ENCODE measurements around the gene EMP1.

The EMP1 gene

GRCh38 chr12:13198241-13198640 is 1.7 kb downstream of the EMP1 start:
- H3K4me3 ChIP-seq (replicated peaks; ENCODE audit: low read depth, low read length) = no peak overlapping the region
- no peaks in the 10 kb centered on the region; the same call in 1 of the 2 replicates for H3K27me3 ChIP-seq (replicated peaks; ENCODE audit: control insufficient read depth, insufficient read depth, low read length)
- no peak for TF ChIP-seq CTCF (IDR thresholded peaks at IDR 0.05; ENCODE audit: insufficient read depth, low read length, poor library complexity, severe bottlenecking)
- no peak for DNase-seq (ENCODE audit: extremely low read depth, insufficient read length)
- H3K36me3 ChIP-seq (ENCODE audit: control insufficient read depth, insufficient read depth, low read length) = no peaks in the 10 kb centered on the region

- H3K27me3 ChIP-seq (replicated peaks; ENCODE audit: control insufficient read depth, insufficient read depth, low read length) = no peaks in the 10 kb centered on the region; the same call in 1 of the 2 replicates
- H3K36me3 ChIP-seq (ENCODE audit: control insufficient read depth, insufficient read depth, low read length) = no peaks in the 10 kb centered on the region
- no peak overlapping the region for H3K4me3 ChIP-seq (replicated peaks; ENCODE audit: low read depth, low read length)
- no peak for TF ChIP-seq CTCF (IDR thresholded peaks at IDR 0.05; ENCODE audit: insufficient read depth, low read length, poor library complexity, severe bottlenecking)
- no peak for DNase-seq (ENCODE audit: extremely low read depth, insufficient read length)
Measured at GRCh38 chr12:13198876-13199275, 2.4 kb downstream of the EMP1 start.

GRCh38 chr12:13199592-13199991 is 3.1 kb downstream of the EMP1 start:
- no peaks in the 10 kb centered on the region for H3K36me3 ChIP-seq (ENCODE audit: control insufficient read depth, insufficient read depth, low read length)
- no peaks in the 10 kb centered on the region; the same call in 1 of the 2 replicates for H3K27me3 ChIP-seq (replicated peaks; ENCODE audit: control insufficient read depth, insufficient read depth, low read length)
- DNase-seq (ENCODE audit: extremely low read depth, insufficient read length) = no peak
- TF ChIP-seq CTCF (IDR thresholded peaks at IDR 0.05; ENCODE audit: insufficient read depth, low read length, poor library complexity, severe bottlenecking) = no peak
- H3K4me3 ChIP-seq (replicated peaks; ENCODE audit: low read depth, low read length) = no peak overlapping the region

- Histone ChIP-seq H3K4me3 (replicated peaks; ENCODE audit: low read depth, low read length) (no peak overlapping the region), H3K36me3 (ENCODE audit: control insufficient read depth, insufficient read depth, low read length) (no peaks in the 10 kb centered on the region), H3K27me3 (replicated peaks; ENCODE audit: control insufficient read depth, insufficient read depth, low read length) (no peaks in the 10 kb centered on the region; the same call in 1 of the 2 replicates)
- TF ChIP-seq CTCF (IDR thresholded peaks at IDR 0.05; ENCODE audit: insufficient read depth, low read length, poor library complexity, severe bottlenecking) = no peak
- DNase-seq (ENCODE audit: extremely low read depth, insufficient read length) = no peak
Measured at GRCh38 chr12:13200841-13201240, 4.3 kb downstream of the EMP1 start.

GRCh38 chr12:13203034-13203922 is 6.8 kb downstream of the EMP1 start:
- H3K4me3 ChIP-seq (replicated peaks; ENCODE audit: low read depth, low read length) = no peak overlapping the region
- no peaks in the 10 kb centered on the region for H3K36me3 ChIP-seq (ENCODE audit: control insufficient read depth, insufficient read depth, low read length)
- TF ChIP-seq CTCF (IDR thresholded peaks at IDR 0.05; ENCODE audit: insufficient read depth, low read length, poor library complexity, severe bottlenecking) = peak; percentile 46
- no peaks in the 10 kb centered on the region; the same call in none of the 2 replicates for H3K27me3 ChIP-seq (replicated peaks; ENCODE audit: control insufficient read depth, insufficient read depth, low read length)
- no peak for DNase-seq (ENCODE audit: extremely low read depth, insufficient read length)
